K562 (cell line): ENCODE measurements around the gene KYAT1. TPM values are rescaled to one million over a fixed set of nuclear protein-coding genes. Genes with fewer than 3 reads are reported as not detected.

Experiments
- BRD4 ChIP-seq: fragments of 200-600 bp; sonication (generic); IDR thresholded peaks from 2 replicates; pipeline ENCODE4 v1.6.1; 2017; ENCODE audit warnings: inconsistent platforms
- BRF1 ChIP-seq: IDR thresholded peaks from 3 replicates; pipeline ENCODE4 v1.6.1; 2011; ENCODE audit warnings: borderline replicate concordance, mild to moderate bottlenecking; ENCODE audit not compliant: insufficient read length; ENCODE audit errors: extremely low read depth
- COPS2 ChIP-seq: fragments of 450-650 bp; conservative IDR thresholded peaks from 2 replicates; pipeline ENCODE4 v1.6.1; 2016; ENCODE audit warnings: mild to moderate bottlenecking, moderate library complexity
- ETS2 ChIP-seq: IDR thresholded peaks from 2 replicates; pipeline ENCODE4 v1.6.1; 2016; ENCODE audit warnings: borderline replicate concordance, missing genetic modification characterization, mild to moderate bottlenecking, moderate library complexity, missing compliant biosample characterization; ENCODE audit not compliant: poor library complexity, severe bottlenecking
- MECOM ChIP-seq: fragments of 250-450 bp; sonication (Bioruptor Pico); IDR thresholded peaks from 2 replicates; pipeline ENCODE4 v1.8.0; 2022; ENCODE audit warnings: inconsistent platforms
- POLR2AphosphoS2 ChIP-seq: IDR thresholded peaks from 2 replicates; pipeline ENCODE4 v1.6.1; 2012; ENCODE audit warnings: low read length, improper control_type of control experiment
- SNRNP70 ChIP-seq: fragments of 200-400 bp; formaldehyde crosslinking; optimal IDR thresholded peaks from 2 replicates; pipeline ENCODE3; 2017; ENCODE audit warnings: low read depth, low read length
- ZC3H11A ChIP-seq: IDR thresholded peaks from 2 replicates; pipeline ENCODE4 v1.6.1; 2012; ENCODE audit warnings: low read depth, low read length, improper control_type of control experiment
- ZNF124 ChIP-seq: sonication (generic); formaldehyde crosslinking; IDR thresholded peaks from 2 replicates; pipeline ENCODE4 v1.8.1; 2022; ENCODE audit warnings: missing genetic modification reagents
- ZNF174 ChIP-seq: fragments of 250-450 bp; sonication (Bioruptor Pico); IDR thresholded peaks from 2 replicates; pipeline ENCODE4 v1.4.0; 2020; ENCODE audit warnings: mild to moderate bottlenecking
- polyA plus RNA-seq, 8 experiments: library from polyadenylated mRNA; depleted of rRNA in 4 of 8; stranded (reverse) in 5 of 8; unstranded in 3 of 8; fragments of >200 nt; fragmentation: Nextera tagmentation in 2 of 8; fragmentation: Illumina TruSeq in 1 of 8; extraction: Ambion mirVana in 2 of 8; extraction: Trizol in 1 of 8; gene quantifications; 2 replicates each; pipeline versions ENCODE4 v1.2.1 to v1.2.3, GENCODE V29; 2011 to 2014; ENCODE audit warnings: inconsistent platforms in 1 of 8, missing spikeins in 1 of 8
- total RNA-seq, 7 experiments: library from RNA; depleted of rRNA in 6 of 7; stranded (reverse); fragments of >200 nt in 6 of 7; fragmentation: Illumina TruSeq in 2 of 7; extraction: Trizol in 2 of 7; gene quantifications; 2 replicates each; pipeline versions ENCODE4 v1.2.1 to v1.2.3, GENCODE V29; 2011 to 2021; ENCODE audit warnings: low replicate concordance in 1 of 7
- TF ChIP-seq, protein P1 (sequence below): IDR thresholded peaks from 2 replicates; pipeline ENCODE4 v1.6.1; 2011; ENCODE audit not compliant: insufficient read length; ENCODE audit errors: extremely low read depth
- TF ChIP-seq, protein P2 (sequence below): fragments of 450-650 bp; conservative IDR thresholded peaks from 2 replicates; pipeline ENCODE4 v1.6.1; 2016; ENCODE audit warnings: missing genetic modification characterization, low read depth, mild to moderate bottlenecking, missing compliant biosample characterization, moderate library complexity
- TF ChIP-seq, protein P3 (sequence below): fragments of 450-650 bp; IDR thresholded peaks from 2 replicates; pipeline ENCODE4 v1.7.1; 2018; ENCODE audit warnings: mild to moderate bottlenecking, low read depth; ENCODE audit not compliant: partially characterized antibody
- TF ChIP-seq, protein P4 (sequence below): fragments of 450-650 bp; IDR thresholded peaks from 2 replicates; pipeline ENCODE4 v1.6.1; 2018; ENCODE audit not compliant: partially characterized antibody
- TF ChIP-seq, protein P5 (sequence below): sonication (generic); formaldehyde crosslinking; IDR thresholded peaks from 2 replicates; pipeline ENCODE4 v1.8.1; 2023; ENCODE audit warnings: mild to moderate bottlenecking, missing genetic modification reagents, moderate library complexity

KYAT1 gene
- total and polyA plus RNA-seq, 9 of the 15 experiments (the other 6 are each of a cell fraction or from before 2014, with no cell fraction given), result 6.4 to 16.8 (median 11.1) TPM

DNA sequence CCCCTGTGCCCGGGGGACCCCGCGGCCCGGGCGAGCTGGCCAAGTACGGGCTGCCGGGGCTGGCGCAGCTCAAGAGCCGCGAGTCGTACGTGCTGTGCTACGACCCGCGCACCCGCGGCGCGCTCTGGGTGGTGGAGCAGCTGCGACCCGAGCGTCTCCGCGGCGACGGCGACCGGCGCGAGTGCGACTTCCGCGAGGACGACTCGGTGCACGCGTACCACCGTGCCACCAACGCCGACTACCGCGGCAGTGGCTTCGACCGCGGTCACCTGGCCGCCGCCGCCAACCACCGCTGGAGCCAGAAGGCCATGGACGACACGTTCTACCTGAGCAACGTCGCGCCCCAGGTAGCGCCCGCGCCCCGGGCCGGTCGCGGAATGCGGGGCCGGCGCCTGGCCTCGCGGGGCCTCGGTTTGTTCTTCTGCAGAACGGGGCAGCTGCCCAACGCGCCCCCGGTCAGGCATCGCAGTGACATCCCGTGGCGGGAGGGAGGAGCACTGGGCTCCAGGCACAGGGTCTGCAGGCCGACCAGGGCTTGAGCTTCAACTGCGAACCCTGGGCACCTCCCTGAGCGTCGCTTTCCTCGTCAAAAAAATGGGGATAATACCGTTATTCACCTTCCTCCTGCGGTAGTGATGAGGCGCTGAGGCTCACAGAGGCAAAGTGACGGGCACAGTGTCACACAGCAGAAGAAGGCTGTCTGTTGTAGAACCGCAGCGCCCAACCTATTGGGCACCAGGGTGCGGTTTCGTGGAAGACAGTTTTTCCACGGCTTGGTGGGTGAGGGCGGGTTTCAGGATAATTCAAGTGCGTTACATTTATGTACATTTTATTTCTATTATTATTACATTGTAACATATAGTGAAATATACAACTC, 62.7 kb downstream of the KYAT1 start (continued):
- TF ChIP-seq, protein P1, sequence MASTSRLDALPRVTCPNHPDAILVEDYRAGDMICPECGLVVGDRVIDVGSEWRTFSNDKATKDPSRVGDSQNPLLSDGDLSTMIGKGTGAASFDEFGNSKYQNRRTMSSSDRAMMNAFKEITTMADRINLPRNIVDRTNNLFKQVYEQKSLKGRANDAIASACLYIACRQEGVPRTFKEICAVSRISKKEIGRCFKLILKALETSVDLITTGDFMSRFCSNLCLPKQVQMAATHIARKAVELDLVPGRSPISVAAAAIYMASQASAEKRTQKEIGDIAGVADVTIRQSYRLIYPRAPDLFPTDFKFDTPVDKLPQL, result no peak
- TF ChIP-seq ZC3H11A (no peak), ETS2 (tag) (no peak), SNRNP70 (no peak), ZNF174 (CRISPR knock-in tag) (no peak), ZNF124 (CRISPR knock-in tag) (no peak), POLR2AphosphoS2 (no peak), BRF1 (no peak), MECOM (CRISPR knock-in tag) (no peak), COPS2 (no peak), BRD4 (no peak)
- TF ChIP-seq, protein P2, sequence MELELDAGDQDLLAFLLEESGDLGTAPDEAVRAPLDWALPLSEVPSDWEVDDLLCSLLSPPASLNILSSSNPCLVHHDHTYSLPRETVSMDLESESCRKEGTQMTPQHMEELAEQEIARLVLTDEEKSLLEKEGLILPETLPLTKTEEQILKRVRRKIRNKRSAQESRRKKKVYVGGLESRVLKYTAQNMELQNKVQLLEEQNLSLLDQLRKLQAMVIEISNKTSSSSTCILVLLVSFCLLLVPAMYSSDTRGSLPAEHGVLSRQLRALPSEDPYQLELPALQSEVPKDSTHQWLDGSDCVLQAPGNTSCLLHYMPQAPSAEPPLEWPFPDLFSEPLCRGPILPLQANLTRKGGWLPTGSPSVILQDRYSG (tag), result no peak
- TF ChIP-seq, protein P3, sequence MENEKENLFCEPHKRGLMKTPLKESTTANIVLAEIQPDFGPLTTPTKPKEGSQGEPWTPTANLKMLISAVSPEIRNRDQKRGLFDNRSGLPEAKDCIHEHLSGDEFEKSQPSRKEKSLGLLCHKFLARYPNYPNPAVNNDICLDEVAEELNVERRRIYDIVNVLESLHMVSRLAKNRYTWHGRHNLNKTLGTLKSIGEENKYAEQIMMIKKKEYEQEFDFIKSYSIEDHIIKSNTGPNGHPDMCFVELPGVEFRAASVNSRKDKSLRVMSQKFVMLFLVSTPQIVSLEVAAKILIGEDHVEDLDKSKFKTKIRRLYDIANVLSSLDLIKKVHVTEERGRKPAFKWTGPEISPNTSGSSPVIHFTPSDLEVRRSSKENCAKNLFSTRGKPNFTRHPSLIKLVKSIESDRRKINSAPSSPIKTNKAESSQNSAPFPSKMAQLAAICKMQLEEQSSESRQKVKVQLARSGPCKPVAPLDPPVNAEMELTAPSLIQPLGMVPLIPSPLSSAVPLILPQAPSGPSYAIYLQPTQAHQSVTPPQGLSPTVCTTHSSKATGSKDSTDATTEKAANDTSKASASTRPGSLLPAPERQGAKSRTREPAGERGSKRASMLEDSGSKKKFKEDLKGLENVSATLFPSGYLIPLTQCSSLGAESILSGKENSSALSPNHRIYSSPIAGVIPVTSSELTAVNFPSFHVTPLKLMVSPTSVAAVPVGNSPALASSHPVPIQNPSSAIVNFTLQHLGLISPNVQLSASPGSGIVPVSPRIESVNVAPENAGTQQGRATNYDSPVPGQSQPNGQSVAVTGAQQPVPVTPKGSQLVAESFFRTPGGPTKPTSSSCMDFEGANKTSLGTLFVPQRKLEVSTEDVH, result no peak
- TF ChIP-seq, protein P4, sequence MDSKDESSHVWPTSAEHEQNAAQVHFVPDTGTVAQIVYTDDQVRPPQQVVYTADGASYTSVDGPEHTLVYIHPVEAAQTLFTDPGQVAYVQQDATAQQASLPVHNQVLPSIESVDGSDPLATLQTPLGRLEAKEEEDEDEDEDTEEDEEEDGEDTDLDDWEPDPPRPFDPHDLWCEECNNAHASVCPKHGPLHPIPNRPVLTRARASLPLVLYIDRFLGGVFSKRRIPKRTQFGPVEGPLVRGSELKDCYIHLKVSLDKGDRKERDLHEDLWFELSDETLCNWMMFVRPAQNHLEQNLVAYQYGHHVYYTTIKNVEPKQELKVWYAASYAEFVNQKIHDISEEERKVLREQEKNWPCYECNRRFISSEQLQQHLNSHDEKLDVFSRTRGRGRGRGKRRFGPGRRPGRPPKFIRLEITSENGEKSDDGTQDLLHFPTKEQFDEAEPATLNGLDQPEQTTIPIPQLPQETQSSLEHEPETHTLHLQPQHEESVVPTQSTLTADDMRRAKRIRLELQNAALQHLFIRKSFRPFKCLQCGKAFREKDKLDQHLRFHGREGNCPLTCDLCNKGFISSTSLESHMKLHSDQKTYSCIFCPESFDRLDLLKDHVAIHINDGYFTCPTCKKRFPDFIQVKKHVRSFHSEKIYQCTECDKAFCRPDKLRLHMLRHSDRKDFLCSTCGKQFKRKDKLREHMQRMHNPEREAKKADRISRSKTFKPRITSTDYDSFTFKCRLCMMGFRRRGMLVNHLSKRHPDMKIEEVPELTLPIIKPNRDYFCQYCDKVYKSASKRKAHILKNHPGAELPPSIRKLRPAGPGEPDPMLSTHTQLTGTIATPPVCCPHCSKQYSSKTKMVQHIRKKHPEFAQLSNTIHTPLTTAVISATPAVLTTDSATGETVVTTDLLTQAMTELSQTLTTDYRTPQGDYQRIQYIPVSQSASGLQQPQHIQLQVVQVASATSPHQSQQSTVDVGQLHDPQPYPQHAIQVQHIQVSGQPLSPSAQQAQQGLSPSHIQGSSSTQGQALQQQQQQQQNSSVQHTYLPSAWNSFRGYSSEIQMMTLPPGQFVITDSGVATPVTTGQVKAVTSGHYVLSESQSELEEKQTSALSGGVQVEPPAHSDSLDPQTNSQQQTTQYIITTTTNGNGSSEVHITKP, result no peak
- TF ChIP-seq, protein P5, sequence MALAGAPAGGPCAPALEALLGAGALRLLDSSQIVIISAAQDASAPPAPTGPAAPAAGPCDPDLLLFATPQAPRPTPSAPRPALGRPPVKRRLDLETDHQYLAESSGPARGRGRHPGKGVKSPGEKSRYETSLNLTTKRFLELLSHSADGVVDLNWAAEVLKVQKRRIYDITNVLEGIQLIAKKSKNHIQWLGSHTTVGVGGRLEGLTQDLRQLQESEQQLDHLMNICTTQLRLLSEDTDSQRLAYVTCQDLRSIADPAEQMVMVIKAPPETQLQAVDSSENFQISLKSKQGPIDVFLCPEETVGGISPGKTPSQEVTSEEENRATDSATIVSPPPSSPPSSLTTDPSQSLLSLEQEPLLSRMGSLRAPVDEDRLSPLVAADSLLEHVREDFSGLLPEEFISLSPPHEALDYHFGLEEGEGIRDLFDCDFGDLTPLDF (CRISPR knock-in tag), result no peak
